T-helper 2 cell (primary cell): ENCODE measurements around the gene PNPLA5.

Source experiments
- DNase-seq, 5 experiments: peaks; one replicate each; pipeline versions ENCODE4 v3.0.0 to v3.0.0-alpha.2; 2012 to 2022

PNPLA5 gene

GRCh38 chr22:43900206-43900605 lies 8.4 kb upstream of the PNPLA5 start:
- DNase-seq: no peak

- DNase-seq: peak in 1 of 5 experiments; percentile 5
Measured at GRCh38 chr22:43897751-43898261, 6.0 kb upstream of the PNPLA5 start.

- DNase-seq: no peak
Measured at GRCh38 chr22:43895986-43896645, 4.3 kb upstream of the PNPLA5 start.

- no peak for DNase-seq
Measured at GRCh38 chr22:43894122-43894521, 2.3 kb upstream of the PNPLA5 start.

- no peak for DNase-seq
Measured at GRCh38 chr22:43893266-43893665, 1.5 kb upstream of the PNPLA5 start.

GRCh38 chr22:43892183-43892894 lies 526 bp upstream of the PNPLA5 start:
- DNase-seq: no peak

GRCh38 chr22:43890901-43891331 lies 897 bp downstream of the PNPLA5 start:
- DNase-seq: no peak

- no peak for DNase-seq
Measured at GRCh38 chr22:43889860-43890253, 2.0 kb downstream of the PNPLA5 start.

- no peak for DNase-seq
Measured at GRCh38 chr22:43889201-43889859, 2.5 kb downstream of the PNPLA5 start.

- no peak for DNase-seq
Measured at GRCh38 chr22:43888740-43889139, 3.1 kb downstream of the PNPLA5 start.

- DNase-seq: no peak
Measured at GRCh38 chr22:43887391-43887790, 4.4 kb downstream of the PNPLA5 start.

- no peak for DNase-seq
Measured at GRCh38 chr22:43886231-43886630, 5.6 kb downstream of the PNPLA5 start.

- no peak for DNase-seq
Measured at GRCh38 chr22:43885786-43886185, 6.0 kb downstream of the PNPLA5 start.

- DNase-seq: no peak
Measured at GRCh38 chr22:43885319-43885671, 6.5 kb downstream of the PNPLA5 start.

- peak in 3 of 5 experiments; percentile 17 to 24 (median 18) for DNase-seq
Measured at GRCh38 chr22:43884600-43885318, 7.1 kb downstream of the PNPLA5 start.

GRCh38 chr22:43883719-43884415 lies 7.9 kb downstream of the PNPLA5 start:
- DNase-seq: no peak

- peak in 2 of 5 experiments; percentile 15 to 65 for DNase-seq
Measured at GRCh38 chr22:43883012-43883661, 8.7 kb downstream of the PNPLA5 start.

- no peak for DNase-seq
Measured at GRCh38 chr22:43882122-43882767, 9.6 kb downstream of the PNPLA5 start.

GRCh38 chr22:43881091-43882061 lies 10.4 kb downstream of the PNPLA5 start:
- no peak for DNase-seq

- no peak for DNase-seq
Measured at GRCh38 chr22:43880541-43880991, 11.2 kb downstream of the PNPLA5 start.
